Right atrium auricular region (tissue), 2 donors: ENCODE data around the gene VWCE. TPM values are rescaled to one million over a fixed set of nuclear protein-coding genes. Genes with fewer than 3 reads are reported as not detected.

ENCODE experiments used
- DNase-seq: peaks from one replicate; pipeline ENCODE4 v3.0.0-alpha.2; 2019; ENCODE audit warnings: low spot score
- H3K27ac ChIP-seq, 2 donors: fragments of 200-600 bp; sonication (generic); 1 replicate in 1 of 2; 2 replicates in 1 of 2; pipeline ENCODE4 v1.5.1; 2016 to 2019
- H3K27me3 ChIP-seq, 2 donors: fragments of 200-600 bp; sonication (generic); one replicate each; pipeline versions ENCODE4 v1.5.1 to v1.6.0; 2017 to 2019
- H3K36me3 ChIP-seq: fragments of 200-600 bp; sonication (generic); one replicate; pipeline ENCODE4 v1.5.1; 2016
- H3K4me1 ChIP-seq, 2 donors: fragments of 200-600 bp; sonication (generic); one replicate each; pipeline versions ENCODE4 v1.5.1 to v1.6.0; 2017 to 2019
- H3K4me3 ChIP-seq, 2 donors: fragments of 200-600 bp; sonication (generic); 1 replicate in 1 of 2; 2 replicates in 1 of 2; pipeline ENCODE4 v1.5.1; 2017 to 2019; ENCODE audit warnings: mild to moderate bottlenecking in 1 of 2, moderate library complexity in 1 of 2
- H3K9me3 ChIP-seq, 2 donors: fragments of 200-600 bp; sonication (generic); one replicate each; pipeline ENCODE4 v1.5.1; 2019
- total RNA-seq, 2 donors: library from RNA; depleted of rRNA; stranded (reverse); fragments of >200 nt; gene quantifications; one replicate each; pipeline ENCODE4 v1.1.0, GENCODE V29; 2016
- TF ChIP-seq, protein P1 (sequence below), 2 donors: fragments of 200-600 bp; sonication (generic); IDR thresholded peaks; one replicate each; pipeline ENCODE4 v1.5.1; 2019; ENCODE audit warnings: antibody characterized with exemption in 2 of 2

Gene VWCE
- total RNA-seq, 2 donors from 2014 or later = 0.48 to 0.94 TPM

DNA sequence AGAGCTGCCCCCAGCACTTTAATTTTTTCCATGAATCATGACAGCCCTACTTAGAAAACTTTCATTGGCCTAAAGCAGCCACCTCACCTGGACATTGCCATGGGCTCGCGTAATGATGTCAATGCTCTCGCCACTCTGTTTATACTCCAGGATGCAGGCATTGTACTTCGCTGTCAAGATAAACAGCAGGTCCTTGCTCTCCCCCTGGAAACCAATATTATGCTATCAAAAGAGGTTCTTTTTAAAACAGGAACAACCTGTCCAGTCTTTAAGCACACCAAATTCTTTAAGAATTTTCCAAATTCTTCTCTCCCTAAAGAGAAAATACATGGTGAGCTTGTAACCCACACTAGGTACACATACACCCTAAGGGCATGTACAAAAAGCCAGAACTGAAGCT lies 34.8 kb upstream of the VWCE start:
- TF ChIP-seq, protein P1, sequence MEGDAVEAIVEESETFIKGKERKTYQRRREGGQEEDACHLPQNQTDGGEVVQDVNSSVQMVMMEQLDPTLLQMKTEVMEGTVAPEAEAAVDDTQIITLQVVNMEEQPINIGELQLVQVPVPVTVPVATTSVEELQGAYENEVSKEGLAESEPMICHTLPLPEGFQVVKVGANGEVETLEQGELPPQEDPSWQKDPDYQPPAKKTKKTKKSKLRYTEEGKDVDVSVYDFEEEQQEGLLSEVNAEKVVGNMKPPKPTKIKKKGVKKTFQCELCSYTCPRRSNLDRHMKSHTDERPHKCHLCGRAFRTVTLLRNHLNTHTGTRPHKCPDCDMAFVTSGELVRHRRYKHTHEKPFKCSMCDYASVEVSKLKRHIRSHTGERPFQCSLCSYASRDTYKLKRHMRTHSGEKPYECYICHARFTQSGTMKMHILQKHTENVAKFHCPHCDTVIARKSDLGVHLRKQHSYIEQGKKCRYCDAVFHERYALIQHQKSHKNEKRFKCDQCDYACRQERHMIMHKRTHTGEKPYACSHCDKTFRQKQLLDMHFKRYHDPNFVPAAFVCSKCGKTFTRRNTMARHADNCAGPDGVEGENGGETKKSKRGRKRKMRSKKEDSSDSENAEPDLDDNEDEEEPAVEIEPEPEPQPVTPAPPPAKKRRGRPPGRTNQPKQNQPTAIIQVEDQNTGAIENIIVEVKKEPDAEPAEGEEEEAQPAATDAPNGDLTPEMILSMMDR (IDR thresholded peaks at IDR 0.05) = no peak
- Histone ChIP-seq H3K4me3 (no peak overlapping the region), H3K27me3 (no peaks in the 10 kb centered on the region), H3K27ac (no peak overlapping the region), H3K36me3 (peaks cover 35% of the 10 kb centered on the region), H3K4me1 (peaks cover 0 to 40% of the 10 kb centered on the region in 2 donors), H3K9me3 (no peaks in the 10 kb centered on the region)
- no peak for DNase-seq

- H3K9me3 ChIP-seq = no peaks in the 10 kb centered on the region
- no peak overlapping the region for H3K4me3 ChIP-seq
- H3K4me1 ChIP-seq = peaks cover 0 to 32% of the 10 kb centered on the region in 2 donors
- no peaks in the 10 kb centered on the region for H3K27me3 ChIP-seq
- no peak overlapping the region for H3K27ac ChIP-seq
- no peak for DNase-seq
- TF ChIP-seq, protein P1 (IDR thresholded peaks at IDR 0.05) = no peak
- peaks cover 50% of the 10 kb centered on the region for H3K36me3 ChIP-seq
Observed at GRCh38 chr11:61328351-61328750, 33.2 kb upstream of the VWCE start.

DNA sequence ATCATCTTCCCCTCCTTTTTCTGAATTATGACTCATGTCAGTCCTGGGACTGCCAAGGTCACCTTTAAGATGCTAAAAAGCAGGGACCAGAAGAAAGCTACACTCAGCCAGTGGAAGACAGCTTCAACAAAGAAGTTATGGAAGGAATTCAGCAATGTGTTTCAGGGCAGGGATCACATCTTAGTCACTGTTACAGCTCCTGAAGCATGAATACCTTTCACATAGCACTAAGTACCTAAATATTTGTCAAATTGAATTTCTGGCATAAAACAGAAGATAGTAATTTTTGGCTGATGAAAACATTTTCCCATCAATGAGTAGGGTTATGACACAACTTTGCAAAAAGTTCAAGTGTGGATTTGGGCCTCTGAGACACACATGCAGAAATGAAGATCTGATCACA lies 32.6 kb upstream of the VWCE start:
- no peak for DNase-seq
- Histone ChIP-seq H3K4me3 (no peak overlapping the region), H3K36me3 (peaks cover 57% of the 10 kb centered on the region), H3K4me1 (peaks cover 0 to 32% of the 10 kb centered on the region in 2 donors), H3K27me3 (no peaks in the 10 kb centered on the region), H3K9me3 (no peaks in the 10 kb centered on the region), H3K27ac (no peak overlapping the region)
- TF ChIP-seq, protein P1 (IDR thresholded peaks at IDR 0.05) = no peak

GRCh38 chr11:61325649-61326414 lies 30.7 kb upstream of the VWCE start:
- peaks cover 75% of the 10 kb centered on the region for H3K36me3 ChIP-seq
- TF ChIP-seq, protein P1 (IDR thresholded peaks at IDR 0.05) = no peak
- DNase-seq = no peak
- no peak overlapping the region for H3K27ac ChIP-seq
- H3K4me3 ChIP-seq = no peak overlapping the region
- H3K27me3 ChIP-seq = no peaks in the 10 kb centered on the region
- H3K4me1 ChIP-seq = peaks cover 0 to 17% of the 10 kb centered on the region in 2 donors
- no peaks in the 10 kb centered on the region for H3K9me3 ChIP-seq

DNA sequence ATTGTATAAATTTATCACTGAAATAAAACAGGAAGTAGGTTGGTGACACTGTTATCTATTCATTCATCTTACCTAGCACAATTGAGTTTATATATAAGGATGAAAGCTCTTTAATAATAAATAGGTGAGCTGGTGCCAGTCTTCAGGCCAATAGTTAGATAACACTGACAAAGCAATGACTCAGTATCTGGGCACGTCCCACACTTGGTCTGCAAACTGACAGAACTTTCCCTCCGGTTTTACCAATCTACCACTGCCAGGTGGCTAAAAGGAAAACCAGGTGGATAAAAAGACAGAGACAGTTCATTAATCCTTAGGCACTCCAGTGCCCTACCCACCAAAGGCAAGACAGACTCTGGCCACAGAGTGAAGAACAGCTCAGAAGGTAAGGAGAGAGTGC lies 20.1 kb upstream of the VWCE start:
- DNase-seq = no peak
- H3K36me3 ChIP-seq = peaks cover 91% of the 10 kb centered on the region
- TF ChIP-seq, protein P1 (IDR thresholded peaks at IDR 0.05) = no peak
- H3K27me3 ChIP-seq = no peaks in the 10 kb centered on the region
- no peaks in the 10 kb centered on the region for H3K9me3 ChIP-seq
- no peaks in the 10 kb centered on the region for H3K4me1 ChIP-seq
- H3K27ac ChIP-seq = no peak overlapping the region
- no peak overlapping the region for H3K4me3 ChIP-seq

- Histone ChIP-seq H3K9me3 (no peaks in the 10 kb centered on the region), H3K36me3 (peaks cover 96% of the 10 kb centered on the region), H3K27ac (no peak overlapping the region), H3K4me1 (no peaks in the 10 kb centered on the region), H3K4me3 (no peak overlapping the region), H3K27me3 (no peaks in the 10 kb centered on the region)
- TF ChIP-seq, protein P1 (IDR thresholded peaks at IDR 0.05) = no peak
- no peak for DNase-seq
Observed at GRCh38 chr11:61310749-61311148, 15.6 kb upstream of the VWCE start.
